ENCODE results near the gene G2E3. TPM values are rescaled to one million over a fixed set of nuclear protein-coding genes. Genes with fewer than 3 reads are reported as not detected.
A peak's percentile ranks its signal among the peaks of the same experiment; 100 is the strongest.

G2E3 gene
- total RNA-seq, 1 donor from 2014 or later: 11.8 TPM

DNA sequence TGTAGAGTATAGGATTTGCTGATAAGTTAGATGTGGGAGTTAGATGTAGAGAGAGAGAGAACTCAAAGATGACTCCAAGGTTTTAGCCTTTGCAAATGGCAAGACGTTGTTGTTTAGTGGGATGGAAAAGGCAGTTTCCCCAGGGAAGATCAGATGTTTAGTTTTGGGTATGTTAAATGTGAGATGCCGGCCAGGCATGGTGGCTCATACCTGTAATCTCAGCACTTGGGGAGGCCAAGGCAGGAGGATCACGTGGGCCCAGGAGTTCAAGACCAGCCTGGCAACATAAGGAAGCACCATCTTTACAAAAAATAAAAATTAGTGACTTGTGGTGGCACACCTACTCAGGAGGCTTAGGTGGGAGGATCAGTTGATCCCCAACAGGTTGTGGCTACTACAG lies 96.7 kb downstream of the G2E3 start:
- H3K36me3 ChIP-seq (ENCODE audit: control insufficient read depth, insufficient read depth, low read length): peaks cover 2% of the 10 kb centered on the region
- TF ChIP-seq, protein P1, sequence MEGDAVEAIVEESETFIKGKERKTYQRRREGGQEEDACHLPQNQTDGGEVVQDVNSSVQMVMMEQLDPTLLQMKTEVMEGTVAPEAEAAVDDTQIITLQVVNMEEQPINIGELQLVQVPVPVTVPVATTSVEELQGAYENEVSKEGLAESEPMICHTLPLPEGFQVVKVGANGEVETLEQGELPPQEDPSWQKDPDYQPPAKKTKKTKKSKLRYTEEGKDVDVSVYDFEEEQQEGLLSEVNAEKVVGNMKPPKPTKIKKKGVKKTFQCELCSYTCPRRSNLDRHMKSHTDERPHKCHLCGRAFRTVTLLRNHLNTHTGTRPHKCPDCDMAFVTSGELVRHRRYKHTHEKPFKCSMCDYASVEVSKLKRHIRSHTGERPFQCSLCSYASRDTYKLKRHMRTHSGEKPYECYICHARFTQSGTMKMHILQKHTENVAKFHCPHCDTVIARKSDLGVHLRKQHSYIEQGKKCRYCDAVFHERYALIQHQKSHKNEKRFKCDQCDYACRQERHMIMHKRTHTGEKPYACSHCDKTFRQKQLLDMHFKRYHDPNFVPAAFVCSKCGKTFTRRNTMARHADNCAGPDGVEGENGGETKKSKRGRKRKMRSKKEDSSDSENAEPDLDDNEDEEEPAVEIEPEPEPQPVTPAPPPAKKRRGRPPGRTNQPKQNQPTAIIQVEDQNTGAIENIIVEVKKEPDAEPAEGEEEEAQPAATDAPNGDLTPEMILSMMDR (IDR thresholded peaks at IDR 0.05; ENCODE audit: insufficient read depth, low read length, severe bottlenecking): no peak
- no peaks in the 10 kb centered on the region for H3K27me3 ChIP-seq (ENCODE audit: control insufficient read depth, insufficient read depth, low read length)
- DNase-seq (ENCODE audit: low read depth) (no peak), FAIRE-seq (no peak)
- no peak overlapping the region for H3K4me3 ChIP-seq (ENCODE audit: low read depth, low read length)

DNA sequence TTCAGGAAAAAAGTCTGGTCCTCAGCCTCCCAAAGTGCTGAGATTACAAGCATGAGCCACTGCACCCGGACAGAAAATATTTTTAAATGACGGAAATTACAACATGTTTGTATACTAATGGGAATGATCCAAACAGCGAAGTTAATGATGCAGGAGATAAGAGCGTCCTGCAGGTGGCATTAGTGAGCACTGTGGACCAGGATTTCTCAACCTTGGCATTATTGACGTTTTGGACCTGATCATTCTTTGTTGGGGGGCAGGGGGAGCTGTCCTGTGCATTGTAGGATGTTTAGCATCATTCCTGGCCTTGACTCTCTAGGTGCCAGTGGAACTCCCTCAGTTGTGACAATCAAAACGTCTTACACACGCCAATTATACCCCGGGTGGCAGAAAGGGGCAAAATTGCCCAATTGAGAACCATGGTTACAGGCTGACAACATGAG lies 97.3 kb downstream of the G2E3 start:
- Histone ChIP-seq H3K4me3 (ENCODE audit: low read depth, low read length) (no peak overlapping the region), H3K27me3 (ENCODE audit: control insufficient read depth, insufficient read depth, low read length) (no peaks in the 10 kb centered on the region), H3K36me3 (ENCODE audit: control insufficient read depth, insufficient read depth, low read length) (peaks cover 2% of the 10 kb centered on the region)
- TF ChIP-seq, protein P1 (IDR thresholded peaks at IDR 0.05; ENCODE audit: insufficient read depth, low read length, severe bottlenecking): peak; percentile 75
- peak; percentile 62 for FAIRE-seq
- DNase-seq (ENCODE audit: low read depth): peak; percentile 54

DNA sequence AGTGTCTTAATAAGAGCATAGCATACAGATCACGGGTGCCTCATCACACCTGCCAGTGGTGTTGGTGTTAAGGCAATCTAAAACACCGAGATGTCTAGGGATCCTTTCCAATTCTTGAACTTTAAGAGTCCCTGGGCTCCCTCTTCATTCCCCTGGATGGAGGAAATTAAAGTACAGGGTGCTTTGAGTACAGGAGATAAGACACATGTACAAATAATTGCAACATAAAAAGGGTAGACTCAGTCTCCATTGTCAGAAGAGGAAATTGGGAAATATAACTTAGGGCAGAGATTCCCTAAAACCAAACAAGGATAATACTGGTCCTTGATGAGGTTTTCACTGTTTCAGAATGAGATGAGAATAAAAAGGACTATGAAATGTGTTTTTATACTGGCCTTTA lies 98.1 kb downstream of the G2E3 start:
- FAIRE-seq (no peak), DNase-seq (ENCODE audit: low read depth) (no peak)
- H3K36me3 ChIP-seq (ENCODE audit: control insufficient read depth, insufficient read depth, low read length): no peaks in the 10 kb centered on the region
- H3K27me3 ChIP-seq (ENCODE audit: control insufficient read depth, insufficient read depth, low read length): no peaks in the 10 kb centered on the region
- no peak overlapping the region for H3K4me3 ChIP-seq (ENCODE audit: low read depth, low read length)
- TF ChIP-seq, protein P1 (IDR thresholded peaks at IDR 0.05; ENCODE audit: insufficient read depth, low read length, severe bottlenecking): no peak

DNA sequence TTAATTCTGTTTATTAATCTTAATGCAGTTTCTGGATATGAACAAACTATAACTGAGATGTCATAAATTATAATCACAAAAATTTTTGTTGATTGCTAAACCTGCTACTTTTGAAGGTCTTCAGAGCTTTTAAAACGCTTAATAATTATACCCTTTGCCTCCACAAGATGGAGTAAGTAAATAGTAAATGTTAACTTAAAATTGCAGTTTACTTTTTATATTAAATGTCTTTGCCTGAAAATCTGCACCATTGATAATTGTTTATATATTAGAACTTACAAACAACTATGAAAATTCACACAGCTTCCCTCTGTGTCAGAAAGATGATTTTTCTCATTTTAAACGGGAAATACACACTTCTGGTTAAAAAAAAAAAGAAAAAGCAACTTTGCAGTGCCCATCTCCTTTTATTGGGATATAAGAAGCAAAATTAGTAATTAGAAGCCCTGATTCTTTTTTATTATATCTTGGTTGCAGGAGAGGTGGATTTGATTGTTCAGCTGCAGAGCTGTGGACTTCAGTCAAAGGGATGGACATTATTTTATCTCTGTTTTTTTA lies 98.7 kb downstream of the G2E3 start:
- no peak overlapping the region for H3K4me3 ChIP-seq (ENCODE audit: low read depth, low read length)
- TF ChIP-seq, protein P1 (IDR thresholded peaks at IDR 0.05; ENCODE audit: insufficient read depth, low read length, severe bottlenecking): peak; percentile 5
- no peaks in the 10 kb centered on the region for H3K27me3 ChIP-seq (ENCODE audit: control insufficient read depth, insufficient read depth, low read length)
- DNase-seq (ENCODE audit: low read depth): peak; percentile 15
- no peak for FAIRE-seq
- H3K36me3 ChIP-seq (ENCODE audit: control insufficient read depth, insufficient read depth, low read length): no peaks in the 10 kb centered on the region

DNA sequence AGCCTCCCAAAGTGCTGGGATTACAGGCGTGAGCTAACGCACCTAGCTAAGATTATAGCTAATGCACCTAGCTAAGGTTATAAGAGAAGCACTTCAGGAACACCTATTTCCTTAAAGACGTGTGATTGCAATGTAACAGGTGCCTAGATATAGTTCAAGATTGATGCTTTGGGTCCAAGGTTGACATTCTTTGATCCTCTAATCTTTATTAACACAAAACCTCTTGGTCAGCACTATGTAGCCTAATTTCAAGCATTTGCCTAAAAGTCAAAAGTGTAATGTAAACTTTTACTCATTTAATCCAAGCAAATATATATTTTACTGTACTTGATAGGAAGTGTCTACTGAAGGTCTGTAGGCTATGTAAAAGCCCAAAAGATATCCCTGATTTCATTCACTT lies 99.7 kb downstream of the G2E3 start:
- H3K36me3 ChIP-seq (ENCODE audit: control insufficient read depth, insufficient read depth, low read length): no peaks in the 10 kb centered on the region
- FAIRE-seq (no peak), DNase-seq (ENCODE audit: low read depth) (no peak)
- no peak overlapping the region for H3K4me3 ChIP-seq (ENCODE audit: low read depth, low read length)
- H3K27me3 ChIP-seq (ENCODE audit: control insufficient read depth, insufficient read depth, low read length): no peaks in the 10 kb centered on the region
- TF ChIP-seq, protein P1 (IDR thresholded peaks at IDR 0.05; ENCODE audit: insufficient read depth, low read length, severe bottlenecking): no peak

DNA sequence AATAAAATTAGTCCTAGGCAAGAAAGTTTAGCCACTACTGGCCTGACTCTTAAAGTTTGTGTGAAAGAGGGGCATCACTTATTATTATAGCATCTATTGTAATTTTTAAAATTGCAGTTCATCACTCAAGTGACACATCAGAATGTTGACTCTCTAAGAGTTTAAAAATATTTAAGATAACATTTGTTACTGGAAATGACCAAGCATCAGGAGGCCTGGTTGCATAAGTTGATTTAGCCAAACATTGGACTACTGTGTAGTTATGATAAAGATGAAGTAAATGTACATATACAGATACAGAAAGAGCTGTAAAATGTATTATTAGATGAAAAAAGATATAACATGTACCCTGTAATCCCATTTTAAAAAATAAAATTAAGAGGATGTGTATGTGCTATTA lies 110.6 kb downstream of the G2E3 start:
- H3K36me3 ChIP-seq (ENCODE audit: control insufficient read depth, insufficient read depth, low read length): no peaks in the 10 kb centered on the region
- TF ChIP-seq, protein P1 (IDR thresholded peaks at IDR 0.05; ENCODE audit: insufficient read depth, low read length, severe bottlenecking): no peak
- no peak overlapping the region for H3K4me3 ChIP-seq (ENCODE audit: low read depth, low read length)
- FAIRE-seq (no peak), DNase-seq (ENCODE audit: low read depth) (no peak)
- H3K27me3 ChIP-seq (ENCODE audit: control insufficient read depth, insufficient read depth, low read length): no peaks in the 10 kb centered on the region

Data from bronchial epithelial cell (primary cell).